Ectodermal cell (in vitro differentiated cells): Measurements from ENCODE around the gene BMX.

Experiments
- H3K27ac ChIP-seq: 2 replicates; pipeline ENCODE4 v1.7.0; 2013; ENCODE audit warnings: mild to moderate bottlenecking, low read depth, low read length; ENCODE audit not compliant: insufficient read depth, poor library complexity, severe bottlenecking
- H3K27me3 ChIP-seq: 2 replicates; pipeline ENCODE4 v1.7.0; 2013; ENCODE audit warnings: mild to moderate bottlenecking, low read length; ENCODE audit not compliant: insufficient read depth, control insufficient read depth, poor library complexity, severe bottlenecking
- H3K36me3 ChIP-seq: one replicate; pipeline ENCODE4 v1.7.0; 2013; ENCODE audit warnings: low read length; ENCODE audit not compliant: control insufficient read depth, insufficient read depth
- H3K4me1 ChIP-seq: one replicate; pipeline ENCODE4 v1.7.0; 2013; ENCODE audit warnings: low read length; ENCODE audit not compliant: control insufficient read depth, insufficient read depth
- H3K4me3 ChIP-seq: 2 replicates; pipeline ENCODE4 v1.7.0; 2013; ENCODE audit warnings: low read depth, low read length, control low read depth; ENCODE audit not compliant: insufficient read depth
- H3K9me3 ChIP-seq: 2 replicates; pipeline ENCODE4 v1.7.0; 2013; ENCODE audit warnings: mild to moderate bottlenecking, low read length, moderate library complexity; ENCODE audit not compliant: control insufficient read depth
- WGBS, 2 experiments: methylation state at CpG; one replicate each; pipeline ENCODE4 v1.1.7; 2013; ENCODE audit warnings: missing lambda C conversion rate in 2 of 2; 5-methylcytosine and 5-hydroxymethylcytosine counted together

The BMX gene

GRCh38 chrX:15501506-15501905, 899 bp downstream of the BMX start:
- H3K9me3 ChIP-seq: no peaks in the 10 kb centered on the region
- H3K27ac ChIP-seq: no peak overlapping the region
- H3K36me3 ChIP-seq: no peaks in the 10 kb centered on the region
- H3K4me3 ChIP-seq: no peak overlapping the region
- H3K27me3 ChIP-seq: no peaks in the 10 kb centered on the region
- 96% methylated on average over 8 to 9 of the region's 9 CpGs for WGBS, 2 experiments
- H3K4me1 ChIP-seq: no peaks in the 10 kb centered on the region

GRCh38 chrX:15504661-15505060, 4.1 kb downstream of the BMX start:
- no peak overlapping the region for H3K4me3 ChIP-seq
- H3K4me1 ChIP-seq: no peaks in the 10 kb centered on the region
- H3K9me3 ChIP-seq: no peaks in the 10 kb centered on the region
- WGBS, 2 experiments: 83% methylated on average over 1 of the region's 1 CpG; no CpG with 5 or more reads in 1 of the 2 experiments
- no peaks in the 10 kb centered on the region for H3K36me3 ChIP-seq
- no peaks in the 10 kb centered on the region for H3K27me3 ChIP-seq
- H3K27ac ChIP-seq: no peak overlapping the region

DNA sequence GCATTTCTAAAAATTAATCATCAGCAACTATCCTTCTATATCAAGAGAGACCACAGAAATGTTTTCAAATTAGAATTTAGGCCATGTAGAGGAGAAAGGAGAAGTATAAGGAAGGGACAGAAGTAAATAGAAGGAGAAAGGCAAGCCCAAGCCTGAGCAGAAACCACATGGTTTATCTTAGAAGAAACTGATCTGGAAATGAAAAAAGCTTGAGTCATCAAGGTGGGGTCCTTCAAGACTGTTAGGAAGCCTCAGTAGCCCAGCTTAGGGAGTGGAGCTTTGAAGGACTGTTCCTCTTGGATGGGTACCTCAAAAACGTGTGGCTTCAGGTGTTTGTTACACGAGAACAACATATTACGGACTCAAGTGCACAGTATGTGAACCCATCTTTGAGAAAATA, 4.5 kb downstream of the BMX start:
- Histone ChIP-seq H3K27ac (no peak overlapping the region), H3K4me1 (no peaks in the 10 kb centered on the region), H3K9me3 (no peaks in the 10 kb centered on the region), H3K36me3 (no peaks in the 10 kb centered on the region), H3K4me3 (no peak overlapping the region), H3K27me3 (no peaks in the 10 kb centered on the region)
- 71 to 75% methylated on average over 1 to 3 of the region's 3 CpGs for WGBS, 2 experiments

DNA sequence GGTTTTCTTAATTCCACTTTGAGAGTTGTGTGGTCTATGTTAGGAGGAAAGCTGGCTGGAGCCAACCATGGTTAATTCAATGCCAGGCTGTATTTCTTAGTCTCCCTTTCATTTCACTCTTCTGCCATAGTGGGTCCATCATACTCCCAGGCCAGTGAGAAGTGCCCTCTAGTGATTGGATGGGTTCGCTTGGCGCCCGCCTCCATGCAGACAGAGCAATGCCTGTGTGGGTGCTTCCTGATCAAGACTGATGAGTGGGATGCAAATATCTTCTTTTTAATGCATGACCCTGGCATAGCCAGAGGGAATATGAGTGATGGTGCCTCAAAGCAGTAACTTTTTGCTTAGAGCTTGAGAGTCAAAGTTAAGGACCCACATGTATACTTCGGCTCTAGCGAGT, 6.4 kb downstream of the BMX start:
- Histone ChIP-seq H3K9me3 (no peaks in the 10 kb centered on the region), H3K4me1 (no peaks in the 10 kb centered on the region), H3K27ac (no peak overlapping the region), H3K36me3 (no peaks in the 10 kb centered on the region), H3K4me3 (no peak overlapping the region), H3K27me3 (no peaks in the 10 kb centered on the region)
- 86 to 91% methylated on average over 4 to 5 of the region's 5 CpGs for WGBS, 2 experiments

DNA sequence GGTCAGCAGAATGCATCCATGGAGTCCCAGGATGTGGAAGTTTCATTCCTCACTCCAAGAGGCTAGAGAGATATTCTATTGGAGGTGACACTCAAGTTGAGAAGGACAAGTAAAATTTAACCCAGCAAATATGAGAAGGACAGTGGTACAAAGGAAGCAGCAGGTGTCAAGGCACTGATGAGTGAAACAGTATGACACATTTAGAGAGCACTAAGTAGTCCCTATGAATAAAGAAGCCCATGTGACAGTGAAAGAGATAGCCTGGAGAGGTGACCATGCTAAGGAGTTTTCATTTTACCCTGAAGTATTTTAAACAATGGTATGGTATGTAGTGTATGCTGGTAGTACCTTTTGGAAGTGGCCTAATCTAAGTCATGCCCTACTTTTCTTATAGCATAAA, 9.2 kb downstream of the BMX start:
- Histone ChIP-seq H3K9me3 (no peaks in the 10 kb centered on the region), H3K27me3 (no peaks in the 10 kb centered on the region), H3K4me3 (no peak overlapping the region), H3K4me1 (no peaks in the 10 kb centered on the region), H3K27ac (no peak overlapping the region), H3K36me3 (no peaks in the 10 kb centered on the region)

DNA sequence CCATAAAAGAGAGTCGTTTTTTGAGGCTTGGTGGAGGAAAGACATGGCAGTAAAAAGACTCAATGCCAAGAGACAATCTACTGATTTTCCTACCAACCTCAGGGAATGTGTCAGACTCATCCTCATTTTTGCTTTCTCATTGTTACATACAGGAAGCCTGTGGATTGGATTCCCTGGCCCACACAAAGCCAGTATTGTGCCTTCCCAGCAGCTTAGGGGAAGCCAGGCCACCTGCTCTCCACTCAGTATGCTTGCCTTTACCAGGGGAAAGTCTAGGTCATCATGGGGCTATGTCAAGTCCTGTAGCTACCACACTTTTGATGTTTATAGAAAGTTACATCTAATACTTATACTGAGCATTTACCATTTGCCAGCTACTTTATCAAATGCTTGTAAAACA, 11.0 kb downstream of the BMX start:
- Histone ChIP-seq H3K4me1 (no peaks in the 10 kb centered on the region), H3K36me3 (no peaks in the 10 kb centered on the region), H3K27me3 (no peaks in the 10 kb centered on the region), H3K9me3 (no peaks in the 10 kb centered on the region), H3K27ac (no peak overlapping the region), H3K4me3 (no peak overlapping the region)
- WGBS, 2 experiments: 62 to 63% methylated on average over 1 of the region's 1 CpG

- no peaks in the 10 kb centered on the region for H3K27me3 ChIP-seq
- 90 to 92% methylated on average over 2 to 3 of the region's 4 CpGs for WGBS, 2 experiments
These were observed 11.9 kb downstream of the BMX start for GRCh38 chrX:15512401-15512965.

GRCh38 chrX:15514279-15514678, 13.7 kb downstream of the BMX start:
- no peak overlapping the region for H3K4me3 ChIP-seq
- 90 to 100% methylated on average over 1 of the region's 1 CpG for WGBS, 2 experiments
- H3K27me3 ChIP-seq: no peaks in the 10 kb centered on the region

More at GRCh38 chrX:15512401-15512965, 11.9 kb downstream of the BMX start:
- H3K9me3 ChIP-seq: no peaks in the 10 kb centered on the region
- no peaks in the 10 kb centered on the region for H3K36me3 ChIP-seq
- H3K27ac ChIP-seq: no peak overlapping the region
- no peak overlapping the region for H3K4me3 ChIP-seq
- no peaks in the 10 kb centered on the region for H3K4me1 ChIP-seq

DNA sequence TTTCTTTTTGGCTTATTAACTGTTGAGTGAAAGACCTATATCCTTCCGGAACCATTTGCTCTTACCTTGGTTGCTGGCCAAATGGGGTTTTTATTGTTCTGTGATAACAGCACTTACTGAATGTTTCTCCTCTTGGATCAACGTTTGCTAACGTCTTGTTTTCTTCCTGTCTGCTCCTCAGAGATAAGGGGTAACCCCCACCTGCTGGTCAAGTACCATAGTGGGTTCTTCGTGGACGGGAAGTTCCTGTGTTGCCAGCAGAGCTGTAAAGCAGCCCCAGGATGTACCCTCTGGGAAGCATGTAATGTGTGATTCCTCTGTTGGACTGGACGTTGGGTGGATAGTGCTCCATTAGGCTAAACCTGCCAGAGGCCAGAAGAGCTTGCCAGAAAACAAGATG, 15.3 kb downstream of the BMX start:
- Histone ChIP-seq H3K36me3 (no peaks in the 10 kb centered on the region), H3K27me3 (no peaks in the 10 kb centered on the region), H3K4me1 (no peaks in the 10 kb centered on the region), H3K9me3 (no peaks in the 10 kb centered on the region), H3K27ac (no peak overlapping the region), H3K4me3 (no peak overlapping the region)
- WGBS, 2 experiments: 80 to 83% methylated on average over 5 to 6 of the region's 6 CpGs

More at GRCh38 chrX:15514279-15514678, 13.7 kb downstream of the BMX start:
- no peaks in the 10 kb centered on the region for H3K9me3 ChIP-seq
- H3K36me3 ChIP-seq: no peaks in the 10 kb centered on the region
- H3K27ac ChIP-seq: no peak overlapping the region
- H3K4me1 ChIP-seq: no peaks in the 10 kb centered on the region

DNA sequence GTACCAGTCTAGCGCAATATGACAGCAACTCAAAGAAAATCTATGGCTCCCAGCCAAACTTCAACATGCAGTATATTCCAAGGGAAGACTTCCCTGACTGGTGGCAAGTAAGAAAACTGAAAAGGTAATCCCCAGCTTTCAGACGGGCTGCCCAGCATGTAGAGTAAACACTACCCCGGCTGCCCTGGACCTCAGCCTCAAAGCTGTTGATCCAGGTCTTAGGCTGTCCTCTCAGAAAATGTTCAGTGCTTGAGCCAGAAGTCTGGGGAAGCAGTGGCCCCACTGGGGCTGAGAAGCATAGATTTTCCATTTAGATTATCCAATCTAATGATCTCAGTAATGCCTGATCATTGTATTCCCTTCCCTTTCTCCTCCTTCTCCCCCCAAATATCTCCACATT, 21.9 kb downstream of the BMX start:
- Histone ChIP-seq H3K36me3 (no peaks in the 10 kb centered on the region), H3K27ac (no peak overlapping the region), H3K4me1 (no peaks in the 10 kb centered on the region), H3K9me3 (no peaks in the 10 kb centered on the region), H3K4me3 (no peak overlapping the region), H3K27me3 (no peaks in the 10 kb centered on the region)
- 88 to 92% methylated on average over 3 of the region's 3 CpGs for WGBS, 2 experiments

DNA sequence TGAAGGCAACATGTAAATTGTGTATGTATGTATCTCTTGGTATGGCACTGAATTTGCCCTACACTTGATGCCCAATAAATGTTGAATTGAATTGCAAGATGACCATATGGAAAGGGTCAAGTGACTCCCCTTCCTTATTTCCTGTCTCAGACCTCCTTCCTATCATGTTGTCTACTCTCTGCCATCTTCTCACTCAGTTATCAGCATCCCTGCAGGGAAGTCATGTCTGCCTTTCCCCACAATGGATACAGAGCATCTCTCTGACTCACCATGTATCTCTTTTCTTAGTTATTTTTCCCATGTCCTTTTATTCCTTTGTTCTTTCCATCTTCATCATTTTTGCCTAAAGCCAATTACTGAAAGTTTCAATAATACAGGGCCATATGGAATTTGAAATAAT, 22.5 kb downstream of the BMX start:
- H3K4me3 ChIP-seq: no peak overlapping the region
- no peaks in the 10 kb centered on the region for H3K36me3 ChIP-seq
- no peaks in the 10 kb centered on the region for H3K27me3 ChIP-seq
- H3K27ac ChIP-seq: no peak overlapping the region
- no peaks in the 10 kb centered on the region for H3K9me3 ChIP-seq
- H3K4me1 ChIP-seq: no peaks in the 10 kb centered on the region
